GM12878 (cell line): ENCODE data around the gene YDJC. TPM values are rescaled to one million over a fixed set of nuclear protein-coding genes. Genes with fewer than 3 reads are reported as not detected.

Experiments used
- ATAC-seq: fragments of 200-7000 bp; cut with Tn5 transposase; 3 replicates; pipeline ENCODE4 v1.9.1; 2020; ENCODE audit warnings: mild to moderate bottlenecking, moderate library complexity
- BruUV-seq: library from RNA; stranded (reverse); fragments of 400-500 nt; replicated peaks from 2 replicates; lab custom pipeline; 2021; lab: Mats Ljungman, UMichigan
- CTCF ChIA-PET: fragments of 300-600 bp; sonication (Branson Sonifier 250); formaldehyde crosslinking; extraction: SDS; loops from one replicate; lab custom pipeline; 2021; ENCODE audit warnings: inconsistent platforms; lab: Yijun Ruan, JAX
- POLR2A ChIA-PET: fragments of 350-600 bp; formaldehyde crosslinking; extraction: SDS; loops from one replicate; lab custom pipeline; 2021; ENCODE audit warnings: inconsistent platforms; lab: Charles Lee
- RAD21 ChIA-PET: fragments of 300-600 bp; sonication (Branson Sonifier 250); formaldehyde crosslinking; loops from one replicate; lab custom pipeline; 2023; ENCODE audit warnings: antibody characterized with exemption; ENCODE audit not compliant: unreplicated experiment; lab: Charles Lee
- SMC1A ChIA-PET: fragments of 300-600 bp; sonication (Branson Sonifier 250); formaldehyde crosslinking; loops from one replicate; lab custom pipeline; 2023; ENCODE audit not compliant: unreplicated experiment, uncharacterized antibody; lab: Charles Lee
- DNase-seq: peaks from one replicate; pipeline ENCODE4 v3.0.0-alpha.2; 2011; ENCODE audit warnings: low read depth, low spot score
- FAIRE-seq: peaks from 3 replicates; lab custom pipeline; 2011; peaks lifted over from hg19 to GRCh38; lab: Jason Lieb, UNC
- H2AFZ ChIP-seq: 2 replicates; pipeline ENCODE4 v1.6.0; 2011; ENCODE audit warnings: low read depth, low read length, control low read depth; ENCODE audit not compliant: control insufficient read depth
- H3K27ac ChIP-seq: 2 replicates; pipeline ENCODE4 v1.5.1; 2011; ENCODE audit warnings: control low read depth; ENCODE audit not compliant: control insufficient read depth, insufficient read depth
- H3K27me3 ChIP-seq, 2 experiments: replicated peaks in 1 of 2; 2 replicates each; pipeline versions ENCODE4 v1.6.0 to v1.6.1; 2011; ENCODE audit warnings: low read length in 1 of 2; ENCODE audit not compliant: control insufficient read depth in 2 of 2, insufficient read depth in 2 of 2
- H3K36me3 ChIP-seq, 2 experiments: 2 replicates each; pipeline ENCODE4 v1.5.1; 2011; ENCODE audit warnings: low read length in 1 of 2; ENCODE audit not compliant: control insufficient read depth in 2 of 2, insufficient read depth in 2 of 2
- H3K4me1 ChIP-seq: 2 replicates; pipeline ENCODE4 v1.6.1; 2011; ENCODE audit warnings: mild to moderate bottlenecking, low read length, moderate library complexity, mixed read lengths; ENCODE audit not compliant: control insufficient read depth, insufficient read depth
- H3K4me2 ChIP-seq: 2 replicates; pipeline ENCODE4 v1.6.0; 2011; ENCODE audit warnings: control low read depth; ENCODE audit not compliant: control insufficient read depth, insufficient read depth
- H3K4me3 ChIP-seq: fragments of 200-600 bp; sonication (generic); 2 replicates; pipeline ENCODE4 v1.5.1; 2016
- H3K79me2 ChIP-seq: 2 replicates; pipeline ENCODE4 v1.6.0; 2011; ENCODE audit warnings: low read length; ENCODE audit not compliant: control insufficient read depth, insufficient read depth
- H3K9ac ChIP-seq: 2 replicates; pipeline ENCODE4 v1.8.0; 2011; ENCODE audit warnings: low read length, control low read depth, mixed read lengths; ENCODE audit not compliant: control insufficient read depth, insufficient read depth
- H3K9me3 ChIP-seq: replicated peaks from 3 replicates; pipeline ENCODE4 v1.5.1; 2011; ENCODE audit warnings: mild to moderate bottlenecking, low read length; ENCODE audit not compliant: control insufficient read depth, insufficient read depth
- H4K20me1 ChIP-seq: 2 replicates; pipeline ENCODE4 v1.6.0; 2011; ENCODE audit not compliant: control insufficient read depth, insufficient read depth
- BCL3 ChIP-seq: IDR thresholded peaks from 2 replicates; pipeline ENCODE4 v1.6.1; 2011; ENCODE audit warnings: borderline replicate concordance, low read depth, mild to moderate bottlenecking, moderate library complexity, low read length; ENCODE audit not compliant: insufficient read depth, poor library complexity, severe bottlenecking
- EP300 ChIP-seq, 2 experiments: fragments of 150-350 bp in 1 of 2; IDR thresholded peaks; 2 replicates each; pipeline ENCODE4 v1.6.1; 2011 to 2012; ENCODE audit warnings: low read depth in 2 of 2, low read length in 2 of 2, borderline replicate concordance in 1 of 2, improper control_type of control experiment in 1 of 2, inconsistent platforms in 1 of 2; ENCODE audit not compliant: control insufficient read depth in 1 of 2
- FOS ChIP-seq: IDR thresholded peaks from 3 replicates; pipeline ENCODE4 v1.6.1; 2011; ENCODE audit warnings: borderline replicate concordance; ENCODE audit not compliant: insufficient read length; ENCODE audit errors: extremely low read depth
- JUNB ChIP-seq: IDR thresholded peaks from 2 replicates; pipeline ENCODE4 v1.6.1; 2016; ENCODE audit warnings: antibody characterized with exemption, mild to moderate bottlenecking
- NR2C2 ChIP-seq: IDR thresholded peaks from 2 replicates; pipeline ENCODE4 v1.6.1; 2011; ENCODE audit warnings: borderline replicate concordance, low read depth; ENCODE audit not compliant: control insufficient read depth, insufficient read length
- POLR2A ChIP-seq: IDR thresholded peaks from 2 replicates; pipeline ENCODE4 v1.6.1; 2011; ENCODE audit warnings: low read depth, mild to moderate bottlenecking, low read length
- WGBS: methylation state at CpG from one replicate; pipeline ENCODE4 v1.1.6; 2016; ENCODE audit warnings: low lambda C conversion rate; ENCODE audit not compliant: insufficient replicate concordance, insufficient coverage; ENCODE audit errors: missing lambda C conversion rate; 5-methylcytosine and 5-hydroxymethylcytosine counted together
- in situ Hi-C: fragments of 300-500 bp; cut with MboI; formaldehyde crosslinking; loops from 9 replicates; pipeline ENCODE4 v1.14.3; 2018; ENCODE audit warnings: mixed read lengths
- intact Hi-C: fragments of 100-400 bp; cut with micrococcal nuclease; formaldehyde crosslinking; loops from one replicate; pipeline ENCODE4 v1.14.2; 2022; ENCODE audit not compliant: unreplicated experiment
- polyA plus RNA-seq, 11 experiments: library from polyadenylated mRNA; depleted of rRNA in 4 of 11; unstranded in 6 of 11; stranded (reverse) in 5 of 11; fragments of >200 nt; fragmentation: Nextera tagmentation in 4 of 11; fragmentation: Illumina TruSeq in 1 of 11; extraction: Ambion mirVana in 4 of 11; extraction: Trizol in 1 of 11; gene quantifications; 1 replicate in 1 of 11; 2 replicates in 10 of 11; pipeline versions ENCODE4 v1.2.1 to v1.2.3, GENCODE V29; 2011 to 2016; ENCODE audit warnings: inconsistent platforms in 2 of 11, missing spikeins in 2 of 11, low read depth in 1 of 11
- total RNA-seq, 4 experiments: library from RNA; depleted of rRNA in 3 of 4; stranded (reverse); fragments of >200 nt in 3 of 4; fragmentation: Illumina TruSeq in 1 of 4; extraction: Trizol in 1 of 4; gene quantifications; 2 replicates each; pipeline versions ENCODE4 v1.2.1 to v1.2.3, GENCODE V29; 2013 to 2021
- TF ChIP-seq, protein P1 (sequence below): fragments of 450-650 bp; conservative IDR thresholded peaks from 2 replicates; pipeline ENCODE4 v1.6.1; 2017; ENCODE audit warnings: mild to moderate bottlenecking, moderate library complexity
- TF ChIP-seq, protein P2 (sequence below): IDR thresholded peaks from 2 replicates; pipeline ENCODE4 v1.6.1; 2012; ENCODE audit warnings: low read depth, low read length, improper control_type of control experiment
- TF ChIP-seq, protein P3 (sequence below): IDR thresholded peaks from 2 replicates; pipeline ENCODE4 v1.6.1; 2011; ENCODE audit warnings: borderline replicate concordance, low read depth, mild to moderate bottlenecking, moderate library complexity, mixed read lengths, low read length; ENCODE audit not compliant: insufficient read depth; ENCODE audit errors: extremely low read length

YDJC gene
- total and polyA plus RNA-seq, 10 of the 15 experiments (the other 5 are each of a cell fraction or from before 2014, with no cell fraction given), result 1.00 to 77.6 (median 38.4) TPM

DNA sequence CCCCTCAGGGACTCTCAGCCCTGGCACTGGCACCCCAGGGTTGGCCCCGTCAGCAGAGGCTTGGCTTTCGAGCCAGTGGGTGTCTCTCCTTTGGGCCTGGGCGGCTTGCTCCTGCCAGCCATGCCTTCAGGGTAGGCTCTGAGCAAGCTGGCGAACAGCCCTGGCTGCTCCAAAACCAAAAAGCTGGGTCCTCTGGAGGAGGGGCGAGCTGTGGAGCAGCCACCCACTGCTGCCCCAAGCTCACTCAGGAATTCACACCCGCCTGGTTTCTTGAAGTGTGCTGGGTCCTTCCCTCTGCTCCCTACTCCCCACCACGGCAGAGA, 6.2 kb downstream of the YDJC start:
- WGBS, result 84% methylated on average over 7 of the region's 7 CpGs
- Histone ChIP-seq H3K79me2 (peaks cover 15% of the 10 kb centered on the region), H3K27ac (no peak overlapping the region), H3K9me3 (no peaks in the 10 kb centered on the region), H2AFZ (no peak overlapping the region), H4K20me1 (peaks cover 7% of the 10 kb centered on the region), H3K4me1 (peaks cover 7% of the 10 kb centered on the region; the same call in 1 of the 2 replicates), H3K27me3 (no peaks in the 10 kb centered on the region), H3K4me3 (no peak overlapping the region), H3K9ac (no peak overlapping the region), H3K4me2 (no peak overlapping the region)
- ATAC-seq (no peak), DNase-seq (no peak), FAIRE-seq (no peak)
- RAD21 ChIA-PET, result no interaction called here
- SMC1A ChIA-PET, result no interaction called here
- in situ Hi-C loops, result no loop called here
- CTCF ChIA-PET, result interaction anchor here (1.1 to 2.4 kb wide), 3 partner anchors 10 to 41 kb away, joined by 6 to 9 read pairs (median 7); no protein-coding TSS in a partner anchor
- BruUV-seq, result no TSS peak
- TF ChIP-seq POLR2A (peak; percentile 53; the same call in 1 of the 2 replicates), BCL3 (no peak)
- TF ChIP-seq, all 136 proteins: peak for 1
- POLR2A ChIA-PET, result interaction anchor here (0.6 to 1.2 kb wide), 2 partner anchors 19 to 55 kb away, joined by 4 to 7 read pairs; partner anchors contain the start of gene SDF2L1
- peaks cover 11 to 29% of the 10 kb centered on the region in 2 experiments; a peak in 3 of 4 replicates for H3K36me3 ChIP-seq
- intact Hi-C loops, result no loop called here

DNA sequence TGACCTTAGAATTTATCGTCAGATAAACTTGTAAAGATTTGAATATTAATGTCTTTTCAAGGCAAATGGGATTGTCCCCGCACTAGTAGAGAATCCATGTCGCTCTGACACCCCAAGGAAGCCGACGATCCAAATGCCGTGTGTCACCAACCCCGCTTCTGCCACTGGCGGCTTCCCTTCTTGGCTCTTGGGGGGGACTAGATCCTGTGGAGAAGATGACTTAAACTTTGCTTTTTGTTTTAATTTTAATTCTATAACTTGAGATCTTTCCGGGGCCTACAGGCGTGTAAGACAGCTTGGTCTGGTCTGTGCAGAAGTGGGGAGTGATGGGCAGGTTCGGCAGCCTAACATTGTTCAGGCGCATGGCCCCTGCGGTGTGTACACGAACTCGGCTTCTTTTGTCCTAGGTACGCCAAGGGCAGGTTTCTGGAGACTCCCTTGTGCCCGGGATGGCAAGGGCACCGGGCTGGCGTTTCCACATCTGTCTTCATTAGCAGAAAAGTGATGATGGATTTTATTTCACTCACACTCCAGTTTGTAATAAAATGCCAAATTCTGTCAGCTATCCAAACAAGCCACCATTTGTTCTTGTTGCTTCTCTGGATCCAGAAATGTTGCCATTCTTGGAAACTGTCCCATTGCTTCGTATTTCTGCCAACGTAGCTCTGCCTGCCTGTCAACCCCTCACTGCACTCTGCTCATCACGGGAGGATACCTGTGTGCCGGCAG, 6.7 kb downstream of the YDJC start:
- FAIRE-seq, result no peak
- peaks cover 10% of the 10 kb centered on the region for H3K79me2 ChIP-seq
- no peak overlapping the region for H3K4me3 ChIP-seq
- TF ChIP-seq JUNB (no peak), EP300 (IDR thresholded peaks at IDR 0.05; ENCODE audit: borderline replicate concordance in 1 of 2, control insufficient read depth in 1 of 2, low read depth in 2 of 2, low read length in 2 of 2) (no peak), POLR2A (peak; percentile 9; the same call in 1 of the 2 replicates), FOS (no peak), NR2C2 (no peak)
- TF ChIP-seq, protein P1, sequence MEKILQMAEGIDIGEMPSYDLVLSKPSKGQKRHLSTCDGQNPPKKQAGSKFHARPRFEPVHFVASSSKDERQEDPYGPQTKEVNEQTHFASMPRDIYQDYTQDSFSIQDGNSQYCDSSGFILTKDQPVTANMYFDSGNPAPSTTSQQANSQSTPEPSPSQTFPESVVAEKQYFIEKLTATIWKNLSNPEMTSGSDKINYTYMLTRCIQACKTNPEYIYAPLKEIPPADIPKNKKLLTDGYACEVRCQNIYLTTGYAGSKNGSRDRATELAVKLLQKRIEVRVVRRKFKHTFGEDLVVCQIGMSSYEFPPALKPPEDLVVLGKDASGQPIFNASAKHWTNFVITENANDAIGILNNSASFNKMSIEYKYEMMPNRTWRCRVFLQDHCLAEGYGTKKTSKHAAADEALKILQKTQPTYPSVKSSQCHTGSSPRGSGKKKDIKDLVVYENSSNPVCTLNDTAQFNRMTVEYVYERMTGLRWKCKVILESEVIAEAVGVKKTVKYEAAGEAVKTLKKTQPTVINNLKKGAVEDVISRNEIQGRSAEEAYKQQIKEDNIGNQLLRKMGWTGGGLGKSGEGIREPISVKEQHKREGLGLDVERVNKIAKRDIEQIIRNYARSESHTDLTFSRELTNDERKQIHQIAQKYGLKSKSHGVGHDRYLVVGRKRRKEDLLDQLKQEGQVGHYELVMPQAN, result no peak
- TF ChIP-seq, protein P2, sequence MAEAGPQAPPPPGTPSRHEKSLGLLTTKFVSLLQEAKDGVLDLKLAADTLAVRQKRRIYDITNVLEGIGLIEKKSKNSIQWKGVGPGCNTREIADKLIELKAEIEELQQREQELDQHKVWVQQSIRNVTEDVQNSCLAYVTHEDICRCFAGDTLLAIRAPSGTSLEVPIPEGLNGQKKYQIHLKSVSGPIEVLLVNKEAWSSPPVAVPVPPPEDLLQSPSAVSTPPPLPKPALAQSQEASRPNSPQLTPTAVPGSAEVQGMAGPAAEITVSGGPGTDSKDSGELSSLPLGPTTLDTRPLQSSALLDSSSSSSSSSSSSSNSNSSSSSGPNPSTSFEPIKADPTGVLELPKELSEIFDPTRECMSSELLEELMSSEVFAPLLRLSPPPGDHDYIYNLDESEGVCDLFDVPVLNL, result no peak
- TF ChIP-seq, protein P3, sequence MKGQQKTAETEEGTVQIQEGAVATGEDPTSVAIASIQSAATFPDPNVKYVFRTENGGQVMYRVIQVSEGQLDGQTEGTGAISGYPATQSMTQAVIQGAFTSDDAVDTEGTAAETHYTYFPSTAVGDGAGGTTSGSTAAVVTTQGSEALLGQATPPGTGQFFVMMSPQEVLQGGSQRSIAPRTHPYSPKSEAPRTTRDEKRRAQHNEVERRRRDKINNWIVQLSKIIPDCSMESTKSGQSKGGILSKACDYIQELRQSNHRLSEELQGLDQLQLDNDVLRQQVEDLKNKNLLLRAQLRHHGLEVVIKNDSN, result no peak
- in situ Hi-C loops (no loop called here), intact Hi-C loops (no loop called here)
- DNase-seq, result no peak
- no peak for ATAC-seq
- no peaks in the 10 kb centered on the region for H3K27me3 ChIP-seq
- 86% methylated on average over 23 of the region's 23 CpGs for WGBS
- no TSS peak for BruUV-seq
- POLR2A ChIA-PET, result no interaction called here
- no peak overlapping the region for H3K27ac ChIP-seq
- peaks cover 7% of the 10 kb centered on the region for H4K20me1 ChIP-seq
- H3K4me2 ChIP-seq, result no peak overlapping the region
- peaks cover 3% of the 10 kb centered on the region; the same call in 1 of the 2 replicates for H3K4me1 ChIP-seq
- no peak overlapping the region for H3K9ac ChIP-seq
- SMC1A ChIA-PET, result interaction anchor here (0.7 kb wide), 1 partner anchor 24 kb away, joined by 3 read pairs; no protein-coding TSS in a partner anchor
- CTCF ChIA-PET, result interaction anchor here (1.0 to 2.4 kb wide), 3 partner anchors 8 to 23 kb away, joined by 3 to 9 read pairs (median 7); no protein-coding TSS in a partner anchor
- H3K36me3 ChIP-seq, result peaks cover 9 to 27% of the 10 kb centered on the region in 2 experiments; a peak in 3 of 4 replicates
- H2AFZ ChIP-seq, result no peak overlapping the region
- no peaks in the 10 kb centered on the region for H3K9me3 ChIP-seq
- RAD21 ChIA-PET, result no interaction called here
